ENCODE results near the gene DCAKD.

The DCAKD gene

GRCh38 chr17:45006927-45007461 lies 44.4 kb downstream of the DCAKD start:
- no peak overlapping the region for H3K4me3 ChIP-seq (ENCODE audit: low read depth, low read length)
- TF ChIP-seq CTCF (IDR thresholded peaks at IDR 0.05; ENCODE audit: low read depth, low read length), result no peak

GRCh38 chr17:45005700-45006099 lies 45.7 kb downstream of the DCAKD start:
- H3K4me3 ChIP-seq (ENCODE audit: low read depth, low read length), result no peak overlapping the region
- no peak for TF ChIP-seq CTCF (IDR thresholded peaks at IDR 0.05; ENCODE audit: low read depth, low read length)

- no peak for TF ChIP-seq CTCF (IDR thresholded peaks at IDR 0.05; ENCODE audit: low read depth, low read length)
- no peak overlapping the region for H3K4me3 ChIP-seq (ENCODE audit: low read depth, low read length)
Observed at GRCh38 chr17:45004388-45004787, 47.0 kb downstream of the DCAKD start.

DNA sequence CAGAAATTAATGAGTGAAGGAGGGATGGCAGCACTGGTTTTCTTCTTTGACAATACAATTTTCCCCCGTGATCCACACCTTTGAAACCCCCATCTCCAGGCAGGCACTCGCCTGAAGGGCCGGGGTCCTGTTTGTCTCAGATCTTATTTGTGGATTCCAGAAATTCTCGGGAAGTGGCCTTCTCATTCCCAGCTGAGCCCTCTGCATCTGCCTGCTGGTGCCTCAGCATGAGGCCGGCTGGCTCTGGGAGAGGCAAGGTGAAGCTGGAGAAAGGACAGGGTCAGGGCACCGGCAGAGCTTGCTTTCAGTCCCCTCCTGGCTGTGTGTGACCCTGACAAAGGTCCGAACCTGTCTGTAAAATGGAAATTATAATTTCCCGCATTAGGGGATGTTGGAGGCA lies 47.6 kb downstream of the DCAKD start:
- no peak for TF ChIP-seq CTCF (IDR thresholded peaks at IDR 0.05; ENCODE audit: low read depth, low read length)

GRCh38 chr17:45001310-45001709 lies 50.1 kb downstream of the DCAKD start:
- no peak overlapping the region for H3K4me3 ChIP-seq (ENCODE audit: low read depth, low read length)
- no peak for TF ChIP-seq CTCF (IDR thresholded peaks at IDR 0.05; ENCODE audit: low read depth, low read length)

More for the DNA sequence above, 47.6 kb downstream of the DCAKD start:
- H3K4me3 ChIP-seq (ENCODE audit: low read depth, low read length), result no peak overlapping the region

DNA sequence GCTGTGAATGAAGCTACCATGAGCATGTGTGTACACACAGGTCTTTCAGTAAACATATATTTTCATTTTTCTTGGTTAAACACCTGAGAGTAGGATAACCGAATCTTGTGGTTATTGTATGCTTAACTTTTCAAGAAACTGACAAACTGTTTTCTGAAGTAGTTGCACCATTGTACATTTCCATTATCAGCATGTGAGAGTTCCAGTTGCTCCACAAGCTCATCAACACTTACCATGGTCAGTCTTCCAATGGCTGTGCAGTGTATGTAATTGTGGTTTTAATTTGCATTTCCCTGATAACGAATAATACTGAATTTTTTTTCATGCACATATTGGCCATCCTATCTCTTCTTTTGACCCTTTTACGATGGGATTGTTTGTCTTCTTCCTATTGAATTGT lies 52.0 kb downstream of the DCAKD start:
- H3K4me3 ChIP-seq (ENCODE audit: low read depth, low read length), result no peak overlapping the region
- TF ChIP-seq CTCF (IDR thresholded peaks at IDR 0.05; ENCODE audit: low read depth, low read length), result no peak

- TF ChIP-seq CTCF (IDR thresholded peaks at IDR 0.05; ENCODE audit: low read depth, low read length), result no peak
- no peak overlapping the region for H3K4me3 ChIP-seq (ENCODE audit: low read depth, low read length)
Observed at GRCh38 chr17:44998646-44999045, 52.8 kb downstream of the DCAKD start.
